Body of pancreas (tissue), 4 donors: ENCODE data around the gene ABLIM3. TPM values are rescaled to one million over a fixed set of nuclear protein-coding genes. Genes with fewer than 3 reads are reported as not detected.

ENCODE experiments used
- ATAC-seq: fragments of 150-250 bp; one replicate; pipeline ENCODE4 v1.9.1; 2016
- DNase-seq, 4 donors: peaks; one replicate each; pipeline ENCODE4 v3.0.0-alpha.2; 2019
- H3K27ac ChIP-seq, 4 donors: fragments of 200-600 bp; sonication (generic); 1 replicate in 3 of 4; 2 replicates in 1 of 4; pipeline versions ENCODE4 v1.5.1 to v1.6.1; 2016 to 2019; ENCODE audit warnings: mild to moderate bottlenecking in 1 of 4, mixed read lengths in 1 of 4, moderate library complexity in 1 of 4
- H3K27me3 ChIP-seq, 2 donors: fragments of 200-600 bp; sonication (generic); one replicate each; pipeline ENCODE4 v1.6.0; 2016; ENCODE audit warnings: mild to moderate bottlenecking in 1 of 2
- H3K36me3 ChIP-seq, 2 donors: fragments of 200-600 bp; sonication (generic); replicated peaks in 1 of 2; 2 replicates each; pipeline ENCODE4 v1.5.1; 2016; ENCODE audit warnings: low read depth in 2 of 2; ENCODE audit not compliant: insufficient read depth in 1 of 2
- H3K4me1 ChIP-seq: fragments of 200-600 bp; sonication (generic); one replicate; pipeline ENCODE4 v1.6.0; 2016
- H3K4me3 ChIP-seq, 2 donors: fragments of 200-600 bp; sonication (generic); 1 replicate in 1 of 2; 2 replicates in 1 of 2; pipeline ENCODE4 v1.5.1; 2016 to 2019
- H3K9me3 ChIP-seq, 3 donors: fragments of 200-600 bp; sonication (generic); 1 replicate in 2 of 3; 2 replicates in 1 of 3; pipeline ENCODE4 v1.5.1; 2016
- CTCF ChIP-seq, 7 experiments: fragments of 450-650 bp in 4 of 7; fragments of 200-600 bp in 3 of 7; sonication (generic) in 3 of 7; IDR thresholded peaks; one replicate each; pipeline ENCODE4 v1.5.1; 2016 to 2019; ENCODE audit warnings: antibody characterized with exemption in 7 of 7
- POLR2A ChIP-seq, 3 donors: fragments of 450-650 bp; IDR thresholded peaks; one replicate each; pipeline ENCODE4 v1.6.1; 2016; ENCODE audit warnings: antibody characterized with exemption in 3 of 3, mild to moderate bottlenecking in 2 of 3
- WGBS, 2 donors: methylation state at CpG; one replicate each; pipeline ENCODE4 v1.1.5; 2017; 5-methylcytosine and 5-hydroxymethylcytosine counted together
- intact Hi-C: fragments of 100-400 bp; cut with DNase I; formaldehyde crosslinking; loops from one replicate; pipeline ENCODE4 v1.15.1; 2023
- total RNA-seq, 2 donors: library from RNA; depleted of rRNA; stranded (reverse); fragments of >200 nt; gene quantifications; one replicate each; pipeline ENCODE4 v1.1.0, GENCODE V29; 2016

ABLIM3 gene
- total RNA-seq, 2 donors from 2014 or later: 3.9 to 11.2 TPM

GRCh38 chr5:149108651-149109280 is 32.5 kb upstream of the ABLIM3 start:
- no peaks in the 10 kb centered on the region for H3K4me1 ChIP-seq
- H3K27ac ChIP-seq: no peak overlapping the region
- no peaks in the 10 kb centered on the region for H3K27me3 ChIP-seq
- H3K4me3 ChIP-seq: no peak overlapping the region
- H3K36me3 ChIP-seq: no peaks in the 10 kb centered on the region
- TF ChIP-seq CTCF (IDR thresholded peaks at IDR 0.05): no peak
- no peak for TF ChIP-seq POLR2A (IDR thresholded peaks at IDR 0.05)
- DNase-seq: no peak
- intact Hi-C loops: loop anchor here (10.0 kb wide), 1 partner anchor 374 kb away; no protein-coding TSS in a partner anchor
- H3K9me3 ChIP-seq: no peaks in the 10 kb centered on the region
- ATAC-seq: no peak
- WGBS, 2 donors: 67 to 68% methylated on average over 2 of the region's 2 CpGs

- 80 to 90% methylated on average over 4 of the region's 4 CpGs for WGBS, 2 donors
- intact Hi-C loops: no loop called here
- ATAC-seq (no peak), DNase-seq (no peak)
- Histone ChIP-seq H3K27me3 (no peaks in the 10 kb centered on the region), H3K4me1 (peaks cover 10% of the 10 kb centered on the region), H3K27ac (no peak overlapping the region), H3K4me3 (no peak overlapping the region), H3K36me3 (no peaks in the 10 kb centered on the region), H3K9me3 (no peaks in the 10 kb centered on the region)
- TF ChIP-seq POLR2A (IDR thresholded peaks at IDR 0.05): no peak
- no peak for TF ChIP-seq CTCF (IDR thresholded peaks at IDR 0.05)
Measured at GRCh38 chr5:149110406-149110805, 30.9 kb upstream of the ABLIM3 start.

- 63 to 64% methylated on average over 2 of the region's 2 CpGs for WGBS, 2 donors
- Histone ChIP-seq H3K9me3 (no peaks in the 10 kb centered on the region), H3K4me3 (no peak overlapping the region), H3K27ac (peak overlapping the region in 1 of 4 donors; percentile 35), H3K36me3 (no peaks in the 10 kb centered on the region), H3K27me3 (no peaks in the 10 kb centered on the region), H3K4me1 (peaks cover 10% of the 10 kb centered on the region)
- ATAC-seq: no peak
- no peak for DNase-seq
- intact Hi-C loops: no loop called here
- no peak for TF ChIP-seq CTCF (IDR thresholded peaks at IDR 0.05)
- TF ChIP-seq POLR2A (IDR thresholded peaks at IDR 0.05): no peak
Measured at GRCh38 chr5:149113669-149114068, 27.6 kb upstream of the ABLIM3 start.

- Histone ChIP-seq H3K4me1 (peaks cover 10% of the 10 kb centered on the region), H3K9me3 (no peaks in the 10 kb centered on the region), H3K4me3 (no peak overlapping the region), H3K36me3 (no peaks in the 10 kb centered on the region), H3K27ac (peak overlapping the region in 3 of 4 donors; percentile 31 to 65 (median 35)), H3K27me3 (no peaks in the 10 kb centered on the region)
- TF ChIP-seq POLR2A (IDR thresholded peaks at IDR 0.05): no peak
- peak; percentile 54 to 86 (median 79) for TF ChIP-seq CTCF (IDR thresholded peaks at IDR 0.05)
- ATAC-seq (peak; percentile 93), DNase-seq (peak; percentile 67 to 79 (median 74))
- 23 to 26% methylated on average over 7 of the region's 7 CpGs for WGBS, 2 donors
- intact Hi-C loops: no loop called here
Measured at GRCh38 chr5:149114403-149115312, 26.6 kb upstream of the ABLIM3 start.
